ENCODE results near the gene SLC17A3.

The SLC17A3 gene

DNA sequence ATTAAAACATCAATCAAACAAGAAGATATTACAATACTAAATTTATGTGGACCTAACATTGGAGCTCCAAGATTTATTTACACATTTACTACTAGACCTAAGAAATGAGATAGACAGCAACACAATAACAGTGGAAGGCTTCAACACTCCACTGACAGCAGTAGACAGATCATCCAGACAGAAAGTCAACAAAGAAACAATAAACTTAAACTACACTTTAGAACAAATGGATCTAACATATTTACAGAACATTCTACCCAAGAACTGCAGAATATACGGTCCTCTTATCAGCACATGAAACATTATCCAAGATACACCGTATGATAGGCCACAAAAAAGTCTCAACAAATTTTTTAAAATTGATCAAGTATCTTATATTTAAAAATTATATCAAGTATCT, 69.2 kb downstream of the SLC17A3 start:
- Histone ChIP-seq H2BK120ac (ENCODE audit: low read depth, low read length) (no peak overlapping the region), H2BK15ac (ENCODE audit: low read length) (no peak overlapping the region), H4K8ac (ENCODE audit: low read depth, low read length) (no peak overlapping the region), H3K4ac (ENCODE audit: low read length) (no peak overlapping the region), H3K79me1 (ENCODE audit: low read depth, low read length) (no peaks in the 10 kb centered on the region), H4K91ac (ENCODE audit: low read depth, low read length, poor library complexity) (no peak overlapping the region), H3K14ac (ENCODE audit: low read length) (no peak overlapping the region), H3K4me2 (ENCODE audit: insufficient read depth, low read length, poor library complexity, severe bottlenecking) (no peak overlapping the region), H2BK12ac (ENCODE audit: low read length) (no peak overlapping the region), H3K23ac (ENCODE audit: low read depth, low read length, poor library complexity) (no peak overlapping the region), H2BK5ac (ENCODE audit: low read length) (no peak overlapping the region), H3K9me3 (replicated peaks in 1 of 2; ENCODE audit: control insufficient read depth in 2 of 2, insufficient read depth in 1 of 2, low read depth in 1 of 2, low read length in 2 of 2) (no peaks in the 10 kb centered on the region), H3K9ac (ENCODE audit: low read depth, low read length, poor library complexity) (no peak overlapping the region), H2AFZ (ENCODE audit: low read length) (no peak overlapping the region), H3K18ac (ENCODE audit: low read length) (no peak overlapping the region), H3K4me1 (ENCODE audit: control insufficient read depth in 2 of 2, insufficient read depth in 1 of 2, low read depth in 1 of 2, low read length in 2 of 2) (no peaks in the 10 kb centered on the region), H2AK5ac (ENCODE audit: low read depth, low read length) (no peak overlapping the region), H3K4me3 (ENCODE audit: low read length in 2 of 2) (no peak overlapping the region), H3K27me3 (ENCODE audit: control insufficient read depth in 3 of 3, insufficient read depth in 3 of 3, low read depth in 1 of 3, low read length in 3 of 3) (no peaks in the 10 kb centered on the region), H3K36me3 (replicated peaks in 1 of 2; ENCODE audit: control insufficient read depth in 2 of 2, insufficient read depth in 2 of 2, low read length in 2 of 2) (no peaks in the 10 kb centered on the region), H3K27ac (replicated peaks; ENCODE audit: low read length) (no peak overlapping the region)
- no CpG with 5 or more reads among the region's 2 CpGs for WGBS, 2 donors (ENCODE audit: extremely low coverage in 2 of 2, insufficient read length in 2 of 2, insufficient replicate concordance in 1 of 2)
- DNase-seq (ENCODE audit: low spot score), result no peak

DNA sequence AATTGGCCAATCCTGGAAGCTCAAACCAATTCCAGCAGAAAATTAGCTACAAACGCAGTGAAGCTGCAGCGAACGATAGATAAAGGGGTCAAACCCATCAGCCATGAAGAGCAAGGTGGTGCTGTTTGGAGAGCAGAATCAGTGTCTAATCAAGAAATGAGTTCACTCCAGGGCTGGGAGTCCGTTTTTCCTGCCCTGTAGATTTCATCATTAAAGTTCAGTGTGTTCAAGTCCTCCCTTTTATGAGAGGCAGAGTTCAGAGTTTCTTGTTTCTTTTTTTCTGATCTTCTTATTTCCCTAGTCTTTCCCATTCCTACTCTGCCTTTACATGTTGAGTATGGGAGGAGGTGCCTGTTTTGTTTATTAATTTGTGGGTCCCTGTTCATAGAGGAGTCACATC, 72.6 kb downstream of the SLC17A3 start:
- no peak overlapping the region for H2AFZ ChIP-seq (ENCODE audit: low read length)
- H3K9ac ChIP-seq (ENCODE audit: low read depth, low read length, poor library complexity), result no peak overlapping the region
- no peak overlapping the region for H2BK120ac ChIP-seq (ENCODE audit: low read depth, low read length)
- H2BK5ac ChIP-seq (ENCODE audit: low read length), result no peak overlapping the region
- no peak overlapping the region for H2AK5ac ChIP-seq (ENCODE audit: low read depth, low read length)
- H3K36me3 ChIP-seq (replicated peaks in 1 of 2; ENCODE audit: control insufficient read depth in 2 of 2, insufficient read depth in 2 of 2, low read length in 2 of 2), result no peaks in the 10 kb centered on the region
- no peak overlapping the region for H3K27ac ChIP-seq (replicated peaks; ENCODE audit: low read length)
- no peak overlapping the region for H2BK15ac ChIP-seq (ENCODE audit: low read length)
- no peak overlapping the region for H4K8ac ChIP-seq (ENCODE audit: low read depth, low read length)
- H3K4me3 ChIP-seq (ENCODE audit: low read length in 2 of 2), result no peak overlapping the region
- no peaks in the 10 kb centered on the region for H3K27me3 ChIP-seq (ENCODE audit: control insufficient read depth in 3 of 3, insufficient read depth in 3 of 3, low read depth in 1 of 3, low read length in 3 of 3)
- WGBS, 2 donors (ENCODE audit: extremely low coverage in 2 of 2, insufficient read length in 2 of 2, insufficient replicate concordance in 1 of 2), result no CpG with 5 or more reads among the region's 4 CpGs
- DNase-seq (ENCODE audit: low spot score), result no peak
- H3K4me1 ChIP-seq (ENCODE audit: control insufficient read depth in 2 of 2, insufficient read depth in 1 of 2, low read depth in 1 of 2, low read length in 2 of 2), result peaks cover 0 to 2% of the 10 kb centered on the region in 2 donors
- no peak overlapping the region for H4K91ac ChIP-seq (ENCODE audit: low read depth, low read length, poor library complexity)
- H2BK12ac ChIP-seq (ENCODE audit: low read length), result no peak overlapping the region
- H3K79me1 ChIP-seq (ENCODE audit: low read depth, low read length), result no peaks in the 10 kb centered on the region
- no peaks in the 10 kb centered on the region for H3K9me3 ChIP-seq (replicated peaks in 1 of 2; ENCODE audit: control insufficient read depth in 2 of 2, insufficient read depth in 1 of 2, low read depth in 1 of 2, low read length in 2 of 2)
- no peak overlapping the region for H3K4ac ChIP-seq (ENCODE audit: low read length)
- no peak overlapping the region for H3K23ac ChIP-seq (ENCODE audit: low read depth, low read length, poor library complexity)
- H3K14ac ChIP-seq (ENCODE audit: low read length), result no peak overlapping the region
- H3K18ac ChIP-seq (ENCODE audit: low read length), result no peak overlapping the region
- H3K4me2 ChIP-seq (ENCODE audit: insufficient read depth, low read length, poor library complexity, severe bottlenecking), result no peak overlapping the region

Data from neuronal stem cell (in vitro differentiated cells).